Muscle layer of colon (tissue), 2 donors: ENCODE measurements around the gene FBXW5.

Experiments used
- H3K27ac ChIP-seq: one replicate; pipeline ENCODE4 v1.7.0; 2013; ENCODE audit warnings: low read depth, mild to moderate bottlenecking, low read length, moderate library complexity
- H3K27me3 ChIP-seq, 2 donors: one replicate each; pipeline ENCODE4 v1.7.0; 2013; ENCODE audit warnings: low read length in 2 of 2, mild to moderate bottlenecking in 2 of 2; ENCODE audit not compliant: insufficient read depth in 2 of 2, control insufficient read depth in 1 of 2
- H3K36me3 ChIP-seq: one replicate; pipeline ENCODE4 v1.7.0; 2013; ENCODE audit warnings: mild to moderate bottlenecking, low read length; ENCODE audit not compliant: insufficient read depth
- H3K4me1 ChIP-seq: one replicate; pipeline ENCODE4 v1.7.0; 2013; ENCODE audit warnings: mild to moderate bottlenecking, low read length; ENCODE audit not compliant: insufficient read depth
- H3K4me3 ChIP-seq, 2 donors: one replicate each; pipeline ENCODE4 v1.7.0; 2013; ENCODE audit warnings: low read length in 2 of 2, low read depth in 1 of 2, mild to moderate bottlenecking in 1 of 2, moderate library complexity in 1 of 2
- H3K9ac ChIP-seq: one replicate; pipeline ENCODE4 v1.7.0; 2013; ENCODE audit warnings: low read length
- H3K9me3 ChIP-seq: one replicate; pipeline ENCODE4 v1.7.0; 2013; ENCODE audit warnings: mild to moderate bottlenecking, low read length
- donor health status: abdominal sarcoma.
- donor health status: Adenocarcinoma of cecum.

FBXW5 gene

DNA sequence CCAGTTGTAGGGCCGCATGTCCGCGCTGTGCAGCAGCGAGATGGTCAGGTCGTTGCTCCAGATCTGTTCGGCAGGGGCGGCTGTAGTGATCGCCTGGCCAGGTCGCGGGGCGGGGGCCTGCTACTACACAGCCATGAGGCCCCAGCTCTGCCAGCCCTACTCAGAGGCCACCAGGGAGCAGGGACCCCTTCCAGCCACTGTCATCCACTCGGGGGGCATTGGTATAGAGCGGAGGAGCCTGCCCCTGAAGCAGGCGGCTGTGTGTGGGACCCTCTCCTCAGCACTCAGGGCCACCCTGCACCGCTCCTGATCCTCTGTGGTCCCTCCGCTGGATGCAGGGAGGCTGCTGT is 1.7 kb downstream of the FBXW5 start:
- Histone ChIP-seq H3K27ac (no peak overlapping the region), H3K9me3 (no peaks in the 10 kb centered on the region), H3K9ac (no peak overlapping the region), H3K4me3 (peak overlapping the region in 1 of 2 donors; percentile 75), H3K4me1 (peaks cover 12% of the 10 kb centered on the region), H3K36me3 (peaks cover 32% of the 10 kb centered on the region), H3K27me3 (no peaks in the 10 kb centered on the region)

GRCh38 chr9:136942112-136942880 is 2.2 kb downstream of the FBXW5 start:
- Histone ChIP-seq H3K36me3 (peaks cover 32% of the 10 kb centered on the region), H3K9me3 (no peaks in the 10 kb centered on the region), H3K9ac (no peak overlapping the region), H3K27me3 (no peaks in the 10 kb centered on the region), H3K4me1 (peaks cover 12% of the 10 kb centered on the region), H3K4me3 (no peak overlapping the region), H3K27ac (no peak overlapping the region)

DNA sequence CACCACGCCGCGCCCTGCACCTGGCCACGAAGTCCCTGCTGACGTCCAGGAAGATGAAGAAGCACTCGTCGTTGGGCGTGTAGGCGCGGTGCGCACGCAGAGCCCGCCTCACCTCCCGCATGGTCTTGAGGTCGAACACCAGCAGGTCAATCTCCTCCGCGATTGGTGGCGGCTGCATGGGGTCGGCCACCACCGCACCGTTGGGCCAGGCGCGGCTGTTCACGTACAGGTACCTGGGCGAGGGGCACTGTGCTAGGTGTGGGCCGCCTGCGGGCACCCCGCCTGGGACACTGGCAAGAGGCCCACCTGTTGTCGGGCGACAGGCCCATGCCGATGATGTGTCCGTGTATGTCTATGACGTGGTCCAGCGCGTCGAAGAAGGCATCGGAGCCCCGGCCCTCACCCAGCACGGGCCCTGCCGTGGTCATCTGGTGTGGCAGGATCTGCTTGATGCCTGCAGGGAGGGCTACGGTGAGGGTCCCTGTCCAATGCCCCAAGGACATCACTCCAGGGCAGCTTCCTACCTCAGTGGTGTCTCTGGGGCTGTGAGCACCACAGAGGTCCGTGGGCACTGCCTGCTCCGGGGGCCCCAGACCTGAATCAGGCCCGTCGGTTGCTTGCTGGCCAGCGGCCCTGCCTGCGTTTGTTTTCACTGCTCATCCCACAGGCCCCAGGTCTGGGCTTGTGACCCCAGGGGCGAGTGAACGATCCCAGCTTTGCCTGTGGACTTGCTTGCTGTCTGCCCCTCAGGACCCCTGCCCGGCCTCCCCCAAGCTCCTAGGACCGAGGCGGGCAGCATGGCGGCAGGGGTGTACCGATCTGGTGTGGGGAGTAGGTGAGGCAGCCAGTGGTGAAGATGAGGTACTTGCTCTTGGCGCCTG is 3.1 kb downstream of the FBXW5 start:
- Histone ChIP-seq H3K4me1 (peaks cover 12% of the 10 kb centered on the region), H3K27me3 (no peaks in the 10 kb centered on the region), H3K4me3 (no peak overlapping the region), H3K27ac (no peak overlapping the region), H3K9ac (no peak overlapping the region), H3K36me3 (peaks cover 32% of the 10 kb centered on the region), H3K9me3 (no peaks in the 10 kb centered on the region)

- Histone ChIP-seq H3K27ac (no peak overlapping the region), H3K9ac (no peak overlapping the region), H3K36me3 (peaks cover 32% of the 10 kb centered on the region)
Measured at GRCh38 chr9:136940526-136941230, 3.9 kb downstream of the FBXW5 start.

GRCh38 chr9:136939996-136940525 is 4.5 kb downstream of the FBXW5 start:
- Histone ChIP-seq H3K27ac (no peak overlapping the region), H3K9ac (no peak overlapping the region), H3K4me1 (peaks cover 12% of the 10 kb centered on the region), H3K9me3 (no peaks in the 10 kb centered on the region), H3K36me3 (peaks cover 32% of the 10 kb centered on the region), H3K4me3 (no peak overlapping the region), H3K27me3 (no peaks in the 10 kb centered on the region)

More at GRCh38 chr9:136940526-136941230, 3.9 kb downstream of the FBXW5 start:
- H3K4me1 ChIP-seq: peaks cover 12% of the 10 kb centered on the region
- no peaks in the 10 kb centered on the region for H3K27me3 ChIP-seq
- no peak overlapping the region for H3K4me3 ChIP-seq
- no peaks in the 10 kb centered on the region for H3K9me3 ChIP-seq

- H3K9ac ChIP-seq: no peak overlapping the region
- no peaks in the 10 kb centered on the region for H3K27me3 ChIP-seq
- H3K27ac ChIP-seq: no peak overlapping the region
- H3K36me3 ChIP-seq: peaks cover 32% of the 10 kb centered on the region
- H3K4me1 ChIP-seq: peaks cover 9% of the 10 kb centered on the region
- no peak overlapping the region for H3K4me3 ChIP-seq
- H3K9me3 ChIP-seq: no peaks in the 10 kb centered on the region
Measured at GRCh38 chr9:136939431-136939995, 5.0 kb downstream of the FBXW5 start.

DNA sequence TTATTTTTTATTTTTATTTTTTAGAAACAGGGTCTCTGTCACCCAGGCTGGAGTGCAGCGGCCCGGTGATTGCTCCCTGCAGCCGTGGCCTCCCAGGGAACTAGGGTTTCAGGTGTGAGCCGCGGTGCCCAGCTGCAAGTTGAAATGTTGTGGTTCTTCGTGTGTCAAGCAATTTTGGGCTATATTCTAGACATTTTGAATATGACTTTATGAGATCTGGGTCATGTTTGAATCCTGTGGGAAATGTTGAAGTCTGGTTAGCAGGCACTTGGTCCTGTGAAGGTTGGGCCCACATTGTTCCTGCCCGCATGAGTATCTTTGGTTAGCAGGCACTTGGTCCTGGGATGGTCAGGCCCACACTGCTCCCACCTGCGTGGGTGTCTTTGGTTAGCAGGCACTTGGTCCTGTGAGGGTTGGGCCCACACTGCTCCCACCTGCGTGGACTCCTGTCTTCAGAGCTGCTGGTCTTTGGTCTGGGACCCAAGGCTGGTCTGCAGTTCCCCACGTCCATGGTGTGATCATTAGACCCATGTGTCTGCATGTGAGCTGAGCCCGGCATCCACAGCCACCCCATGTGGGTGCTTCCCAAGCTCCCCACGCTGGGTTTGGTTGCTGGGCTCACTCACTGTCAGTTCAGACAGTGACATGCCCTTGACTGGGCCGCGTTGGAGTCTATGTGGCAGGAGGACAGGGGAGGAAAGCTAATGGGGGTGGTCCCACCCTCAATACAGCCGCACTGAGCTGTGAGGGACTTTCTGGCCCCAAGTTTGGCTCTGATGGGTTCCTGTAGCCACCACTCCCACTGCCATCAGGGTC is 7.1 kb downstream of the FBXW5 start:
- Histone ChIP-seq H3K27me3 (no peaks in the 10 kb centered on the region), H3K9ac (no peak overlapping the region), H3K36me3 (peaks cover 25% of the 10 kb centered on the region), H3K4me1 (no peaks in the 10 kb centered on the region), H3K4me3 (no peak overlapping the region), H3K9me3 (no peaks in the 10 kb centered on the region), H3K27ac (no peak overlapping the region)

GRCh38 chr9:136936645-136937170 is 7.8 kb downstream of the FBXW5 start:
- H3K36me3 ChIP-seq: peaks cover 18% of the 10 kb centered on the region
- no peak overlapping the region for H3K27ac ChIP-seq
- no peak overlapping the region for H3K9ac ChIP-seq
- H3K9me3 ChIP-seq: no peaks in the 10 kb centered on the region
- H3K4me3 ChIP-seq: no peak overlapping the region
- no peaks in the 10 kb centered on the region for H3K27me3 ChIP-seq
- no peaks in the 10 kb centered on the region for H3K4me1 ChIP-seq

DNA sequence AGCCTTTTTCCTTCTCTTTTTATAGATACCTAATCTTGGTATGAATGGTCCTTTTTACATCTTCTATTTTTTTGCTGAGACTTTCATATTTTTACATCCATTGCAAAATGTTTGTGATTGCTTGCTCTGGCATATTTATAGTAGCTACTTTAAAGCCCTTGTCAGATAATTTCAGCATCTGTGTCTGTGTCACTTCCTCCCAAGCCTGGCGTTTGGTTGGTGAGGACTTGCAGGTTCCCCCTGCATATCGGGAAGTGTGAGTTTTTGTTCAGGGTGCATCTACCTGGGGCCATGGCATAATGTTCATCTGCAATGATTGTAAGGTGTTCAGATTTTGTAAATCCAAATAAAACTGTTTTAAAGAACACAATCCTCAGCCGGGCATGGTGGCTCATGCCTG is 8.9 kb downstream of the FBXW5 start:
- no peaks in the 10 kb centered on the region for H3K27me3 ChIP-seq
- H3K4me3 ChIP-seq: no peak overlapping the region
- H3K36me3 ChIP-seq: peaks cover 8% of the 10 kb centered on the region
- no peaks in the 10 kb centered on the region for H3K9me3 ChIP-seq
- no peak overlapping the region for H3K27ac ChIP-seq
- no peaks in the 10 kb centered on the region for H3K4me1 ChIP-seq
- no peak overlapping the region for H3K9ac ChIP-seq

GRCh38 chr9:136934277-136934676 is 10.3 kb downstream of the FBXW5 start:
- no peaks in the 10 kb centered on the region for H3K9me3 ChIP-seq
- H3K36me3 ChIP-seq: no peaks in the 10 kb centered on the region
- H3K9ac ChIP-seq: no peak overlapping the region
- no peak overlapping the region for H3K27ac ChIP-seq
- H3K4me1 ChIP-seq: no peaks in the 10 kb centered on the region
- no peaks in the 10 kb centered on the region for H3K27me3 ChIP-seq
- H3K4me3 ChIP-seq: no peak overlapping the region
